H1 (cell line): Measurements from ENCODE around the gene KIF15. TPM values are rescaled to one million over a fixed set of nuclear protein-coding genes. Genes with fewer than 3 reads are reported as not detected.

Experiments used
- CTCF ChIA-PET: fragments of 300-600 bp; sonication (Branson Sonifier 250); formaldehyde crosslinking; loops from one replicate; lab custom pipeline; 2021; ENCODE audit not compliant: partially characterized antibody; lab: Charles Lee
- POLR2A ChIA-PET: fragments of 300-600 bp; sonication (Branson Sonifier 250); formaldehyde crosslinking; loops from one replicate; lab custom pipeline; 2021; ENCODE audit warnings: inconsistent platforms; ENCODE audit not compliant: partially characterized antibody; lab: Charles Lee
- DNase-seq, 2 experiments: peaks; one replicate each; pipeline versions ENCODE4 v3.0.0 to v3.0.0-alpha.2; 2010 to 2022; ENCODE audit warnings: low spot score in 2 of 2, low read depth in 1 of 2, mixed read lengths in 1 of 2
- FAIRE-seq: peaks from 2 replicates; lab custom pipeline; 2011; peaks lifted over from hg19 to GRCh38; lab: Jason Lieb, UNC
- H2AFZ ChIP-seq: 2 replicates; pipeline ENCODE4 v1.8.1; 2012; ENCODE audit warnings: low read length, inconsistent platforms
- H2AK5ac ChIP-seq: 2 replicates; pipeline ENCODE4 v1.6.1; 2013; ENCODE audit warnings: low read depth, low read length
- H2BK120ac ChIP-seq: replicated peaks from 2 replicates; pipeline ENCODE3; 2013; ENCODE audit warnings: low read depth, low read length, inconsistent platforms
- H2BK12ac ChIP-seq: 2 replicates; pipeline ENCODE4 v1.6.1; 2013; ENCODE audit warnings: low read depth, low read length
- H2BK15ac ChIP-seq: 2 replicates; pipeline ENCODE4 v1.6.1; 2013; ENCODE audit warnings: low read length
- H2BK20ac ChIP-seq: 2 replicates; pipeline ENCODE4 v1.6.1; 2013; ENCODE audit warnings: low read length
- H2BK5ac ChIP-seq: 2 replicates; pipeline ENCODE4 v1.6.1; 2013; ENCODE audit warnings: low read depth, low read length
- H3K14ac ChIP-seq: 2 replicates; pipeline ENCODE4 v1.6.1; 2013; ENCODE audit warnings: inconsistent platforms; ENCODE audit not compliant: insufficient read length
- H3K18ac ChIP-seq: 2 replicates; pipeline ENCODE4 v1.6.1; 2013; ENCODE audit warnings: low read length; ENCODE audit errors: extremely low read depth
- H3K23ac ChIP-seq: 2 replicates; pipeline ENCODE4 v1.6.1; 2013; ENCODE audit warnings: inconsistent platforms; ENCODE audit not compliant: insufficient read length
- H3K23me2 ChIP-seq: 2 replicates; pipeline ENCODE4 v1.6.1; 2013; ENCODE audit warnings: low read depth, low read length
- H3K27ac ChIP-seq: 2 replicates; pipeline ENCODE4 v1.6.1; 2011; ENCODE audit warnings: low read depth, low read length, inconsistent platforms
- H3K27me3 ChIP-seq, 4 experiments: replicated peaks in 1 of 4; 1 replicate in 1 of 4; 2 replicates in 3 of 4; pipeline versions ENCODE4 v1.6.1 to v1.8.1; 2011 to 2013; ENCODE audit warnings: low read length in 3 of 4, mild to moderate bottlenecking in 3 of 4, inconsistent platforms in 2 of 4, mixed read lengths in 2 of 4, moderate library complexity in 1 of 4; ENCODE audit not compliant: control insufficient read depth in 3 of 4, insufficient read depth in 3 of 4; ENCODE audit errors: extremely low read depth in 1 of 4
- H3K36me3 ChIP-seq, 4 experiments: 2 replicates each; pipeline versions ENCODE4 v1.6.1 to v1.8.1; 2011 to 2013; ENCODE audit warnings: mild to moderate bottlenecking in 4 of 4, low read length in 3 of 4, moderate library complexity in 2 of 4, control low read depth in 1 of 4, inconsistent platforms in 1 of 4; ENCODE audit not compliant: insufficient read depth in 4 of 4, control insufficient read depth in 2 of 4
- H3K4ac ChIP-seq: replicated peaks from 2 replicates; pipeline ENCODE3; 2013; ENCODE audit warnings: low read length, low read depth, mixed read lengths, inconsistent platforms; ENCODE audit not compliant: insufficient read length
- H3K4me1 ChIP-seq, 4 experiments: replicated peaks in 1 of 4; 1 replicate in 1 of 4; 2 replicates in 3 of 4; pipeline versions ENCODE4 v1.6.1 to v1.8.1; 2011 to 2013; ENCODE audit warnings: low read length in 3 of 4, inconsistent platforms in 2 of 4, mixed read lengths in 1 of 4; ENCODE audit not compliant: insufficient read depth in 4 of 4, control insufficient read depth in 3 of 4
- H3K4me2 ChIP-seq, 2 experiments: 2 replicates each; pipeline versions ENCODE4 v1.6.1 to v1.8.1; 2011 to 2013; ENCODE audit warnings: low read depth in 2 of 2, low read length in 2 of 2, control low read depth in 1 of 2, inconsistent platforms in 1 of 2, mild to moderate bottlenecking in 1 of 2; ENCODE audit not compliant: insufficient read depth in 1 of 2
- H3K4me3 ChIP-seq, 4 experiments: fragments of 200-600, 300-600 bp in 1 of 4; sonication (generic), shearing (Covaris generic), sonication (Bioruptor Twin) in 1 of 4; 2 replicates each; pipeline versions ENCODE4 v1.5.1 to v1.8.1; 2011 to 2016; ENCODE audit warnings: low read length in 4 of 4, low read depth in 3 of 4, control low read depth in 2 of 4, inconsistent platforms in 2 of 4, mild to moderate bottlenecking in 2 of 4, mixed read lengths in 1 of 4, moderate library complexity in 1 of 4; ENCODE audit not compliant: insufficient read depth in 2 of 4; ENCODE audit errors: extremely low read depth in 1 of 4
- H3K56ac ChIP-seq: replicated peaks from 2 replicates; pipeline ENCODE3; 2013; ENCODE audit warnings: low read depth, mild to moderate bottlenecking, mixed read lengths, low read length, inconsistent platforms; ENCODE audit not compliant: insufficient read length
- H3K79me1 ChIP-seq: 2 replicates; pipeline ENCODE4 v1.6.1; 2013; ENCODE audit warnings: low read depth, low read length, control low read depth
- H3K79me2 ChIP-seq, 2 experiments: 2 replicates each; pipeline versions ENCODE4 v1.6.1 to v1.8.1; 2012 to 2013; ENCODE audit warnings: low read length in 2 of 2, mild to moderate bottlenecking in 2 of 2, inconsistent platforms in 1 of 2; ENCODE audit not compliant: insufficient read depth in 2 of 2, control insufficient read depth in 1 of 2
- H3K9ac ChIP-seq, 4 experiments: replicated peaks in 1 of 4; 1 replicate in 1 of 4; 2 replicates in 3 of 4; pipeline versions ENCODE4 v1.6.1 to v1.8.1; 2011 to 2013; ENCODE audit warnings: low read depth in 3 of 4, low read length in 3 of 4, control low read depth in 2 of 4, mild to moderate bottlenecking in 2 of 4, moderate library complexity in 2 of 4, inconsistent platforms in 1 of 4; ENCODE audit errors: extremely low read depth in 1 of 4
- H3K9me3 ChIP-seq, 2 experiments: 2 replicates each; pipeline versions ENCODE4 v1.6.1 to v1.8.1; 2012 to 2013; ENCODE audit warnings: mild to moderate bottlenecking in 2 of 2, moderate library complexity in 2 of 2, control low read depth in 1 of 2, inconsistent platforms in 1 of 2, low read depth in 1 of 2, low read length in 1 of 2, mixed read lengths in 1 of 2; ENCODE audit not compliant: insufficient read depth in 2 of 2
- H4K20me1 ChIP-seq, 2 experiments: replicated peaks in 1 of 2; 2 replicates each; pipeline versions ENCODE3 to v1.8.1; 2011 to 2013; ENCODE audit warnings: inconsistent platforms in 2 of 2, low read length in 2 of 2, mild to moderate bottlenecking in 1 of 2; ENCODE audit not compliant: insufficient read depth in 2 of 2, control insufficient read depth in 1 of 2
- H4K5ac ChIP-seq: 2 replicates; pipeline ENCODE4 v1.6.1; 2013; ENCODE audit warnings: low read length, low read depth, mixed read lengths, inconsistent platforms; ENCODE audit not compliant: insufficient read length
- H4K8ac ChIP-seq: 2 replicates; pipeline ENCODE4 v1.8.0; 2013; ENCODE audit warnings: mild to moderate bottlenecking, moderate library complexity, low read length, inconsistent platforms; ENCODE audit not compliant: insufficient read depth; ENCODE audit errors: extremely low read depth
- H4K91ac ChIP-seq: replicated peaks from 2 replicates; pipeline ENCODE3; 2013; ENCODE audit warnings: low read length, mixed read lengths, inconsistent platforms; ENCODE audit not compliant: insufficient read length
- BRCA1 ChIP-seq: IDR thresholded peaks from 2 replicates; pipeline ENCODE4 v1.6.1; 2012; ENCODE audit warnings: low read depth, low read length, improper control_type of control experiment
- CEBPB ChIP-seq: IDR thresholded peaks from 2 replicates; pipeline ENCODE4 v1.6.1; 2012; ENCODE audit warnings: low read depth, low read length
- JUND ChIP-seq: IDR thresholded peaks from 2 replicates; pipeline ENCODE4 v1.6.1; 2011; ENCODE audit warnings: mild to moderate bottlenecking, improper control_type of control experiment, low read length
- POU5F1 ChIP-seq: IDR thresholded peaks from 2 replicates; pipeline ENCODE4 v1.6.1; 2011; ENCODE audit warnings: low read depth, mild to moderate bottlenecking, low read length, moderate library complexity
- TEAD4 ChIP-seq: IDR thresholded peaks from 2 replicates; pipeline ENCODE4 v1.6.1; 2012; ENCODE audit warnings: low read depth, low read length, inconsistent platforms, mixed read lengths
- WGBS, 2 experiments: shearing (Covaris generic) in 1 of 2; methylation state at CpG; one replicate each; pipeline versions ENCODE4 v1.1.6 to v1.1.7; 2013 to 2015; ENCODE audit warnings: low lambda C conversion rate in 2 of 2, mixed read lengths in 2 of 2, inconsistent platforms in 1 of 2, low coverage in 1 of 2, missing lambda C conversion rate in 1 of 2; ENCODE audit not compliant: insufficient replicate concordance in 2 of 2, insufficient coverage in 1 of 2, insufficient read length in 1 of 2; ENCODE audit errors: extremely low coverage in 1 of 2, missing lambda C conversion rate in 1 of 2; 5-methylcytosine and 5-hydroxymethylcytosine counted together
- polyA plus RNA-seq, 7 experiments: library from polyadenylated mRNA; depleted of rRNA in 3 of 7; stranded (reverse) in 5 of 7; unstranded in 2 of 7; fragments of >200 nt in 5 of 7; fragments of 200-250 nt in 2 of 7; gene quantifications; 1 replicate in 5 of 7; 2 replicates in 1 of 7; 4 replicates in 1 of 7; pipeline versions ENCODE4 v1.2.1 to v1.2.3, GENCODE V29; 2011 to 2013; ENCODE audit warnings: missing spikeins in 2 of 7, mixed read lengths in 2 of 7
- total RNA-seq: library from RNA; stranded (reverse); fragmentation: NEBNext Ultra II Directional; extraction: Animal tissue kit (Norgen Biotek cat#: 25700); gene quantifications from 2 replicates; pipeline ENCODE4 v1.2.1, GENCODE V29; 2021

The KIF15 gene
- total and polyA plus RNA-seq, 2 of the 8 experiments (the other 6 are each of a cell fraction or from before 2014, with no cell fraction given), result 4.2 to 25.5 TPM

- Histone ChIP-seq H3K27me3 (no peaks in the 10 kb centered on the region), H3K4me1 (no peaks in the 10 kb centered on the region), H2BK20ac (no peak overlapping the region), H2AFZ (no peak overlapping the region), H3K14ac (no peak overlapping the region), H2BK12ac (no peak overlapping the region), H2BK15ac (no peak overlapping the region), H3K4ac (no peak overlapping the region), H3K9ac (no peak overlapping the region), H3K23me2 (no peaks in the 10 kb centered on the region), H3K4me2 (no peak overlapping the region), H4K20me1 (no peaks in the 10 kb centered on the region), H4K5ac (no peak overlapping the region), H4K91ac (no peak overlapping the region), H3K23ac (no peak overlapping the region), H3K36me3 (peaks cover 8 to 52% (median 29%) of the 10 kb centered on the region in 4 experiments; a peak in 7 of 8 replicates), H4K8ac (no peak overlapping the region), H3K79me1 (no peaks in the 10 kb centered on the region), H3K9me3 (peaks cover 88 to 90% of the 10 kb centered on the region in 2 experiments), H2BK120ac (no peak overlapping the region), H3K56ac (no peak overlapping the region), H3K4me3 (peak overlapping the region in 1 of 4 experiments; percentile 28; a peak in 1 of 8 replicates), H3K79me2 (no peaks in the 10 kb centered on the region), H2AK5ac (no peak overlapping the region), H2BK5ac (no peak overlapping the region), H3K27ac (no peak overlapping the region), H3K18ac (no peak overlapping the region)
- 88% methylated on average over 10 of the region's 10 CpGs; no CpG with 5 or more reads in 1 of the 2 experiments for whole genome bisulfite sequencing, 2 experiments
- no peak for FAIRE-seq
- POLR2A ChIA-PET, result interaction anchor here (1.4 to 2.4 kb wide), 2 partner anchors 8 to 40 kb away, joined by 3 to 5 read pairs; partner anchors contain the start of genes KIAA1143, KIF15 and ZNF501
- no peak for DNase-seq
- CTCF ChIA-PET, result no interaction called here
- no peak for TF ChIP-seq POU5F1
- no peak for TF ChIP-seq BRCA1
- no peak for TF ChIP-seq TEAD4
- TF ChIP-seq JUND, result no peak
- TF ChIP-seq CEBPB, result peak; percentile 56; the same call in 1 of the 2 replicates
Measured at GRCh38 chr3:44721231-44722102, 40.1 kb upstream of the KIF15 start.
